GM12892 (cell line): ENCODE data around the gene JARID2.

Experiments
- POLR2A ChIP-seq: IDR thresholded peaks from 2 replicates; pipeline ENCODE4 v1.6.1; 2011; ENCODE audit warnings: low read depth, low read length, control low read depth
- POLR2AphosphoS5 ChIP-seq: IDR thresholded peaks from 2 replicates; pipeline ENCODE4 v1.6.1; 2011; ENCODE audit warnings: low read depth, low read length, control low read depth

GRCh38 chr6:15363164-15363522 is 117.3 kb downstream of the JARID2 start:
- TF ChIP-seq POLR2A = no peak
- TF ChIP-seq POLR2AphosphoS5 = no peak
